ENCODE results near the gene ZMYM2. TPM values are rescaled to one million over a fixed set of nuclear protein-coding genes. Genes with fewer than 3 reads are reported as not detected.

Gene ZMYM2
- total and polyA plus RNA-seq, 8 donors = 10.8 to 182 (median 75.3) TPM

GRCh38 chr13:20130652-20131051 is 172.1 kb downstream of the ZMYM2 start:
- Histone ChIP-seq H3K4me1 (peaks cover 10 to 21% (median 11%) of the 10 kb centered on the region in 4 donors), H3K27ac (no peak overlapping the region), H3K9me3 (no peaks in the 10 kb centered on the region), H3K36me3 (no peaks in the 10 kb centered on the region), H3K4me3 (no peak overlapping the region), H3K27me3 (peaks cover 0 to 60% (median 17%) of the 10 kb centered on the region in 3 donors)
- intact Hi-C loops (cut with DNase I; ENCODE audit: low total_unique reads) = no loop called here
- WGBS, 5 donors = 74 to 100% (median 97%) methylated on average over 2 of the region's 2 CpGs
- DNase-seq = no peak
- TF ChIP-seq EP300 (IDR thresholded peaks at IDR 0.05) (no peak), CTCF (IDR thresholded peaks at IDR 0.05) (no peak), POLR2A (IDR thresholded peaks at IDR 0.05) (no peak), POLR2AphosphoS5 (IDR thresholded peaks at IDR 0.05) (no peak)

GRCh38 chr13:20131057-20131832 is 172.7 kb downstream of the ZMYM2 start:
- no peak overlapping the region for H3K4me3 ChIP-seq
- 65 to 76% (median 67%) methylated on average over 11 of the region's 11 CpGs for WGBS, 5 donors
- intact Hi-C loops (cut with DNase I; ENCODE audit: low total_unique reads) = no loop called here

GRCh38 chr13:20132052-20132634 is 173.6 kb downstream of the ZMYM2 start:
- Histone ChIP-seq H3K9me3 (no peaks in the 10 kb centered on the region), H3K4me3 (no peak overlapping the region), H3K4me1 (peaks cover 10 to 26% (median 17%) of the 10 kb centered on the region in 4 donors), H3K27ac (no peak overlapping the region), H3K27me3 (peaks cover 3 to 75% (median 25%) of the 10 kb centered on the region in 3 donors), H3K36me3 (no peaks in the 10 kb centered on the region)
- intact Hi-C loops (cut with DNase I; ENCODE audit: low total_unique reads) = no loop called here
- no peak for TF ChIP-seq POLR2AphosphoS5 (IDR thresholded peaks at IDR 0.05)
- TF ChIP-seq CTCF (IDR thresholded peaks at IDR 0.05) = no peak
- no peak for TF ChIP-seq POLR2A (IDR thresholded peaks at IDR 0.05)
- no peak for TF ChIP-seq EP300 (IDR thresholded peaks at IDR 0.05)
- no peak for DNase-seq
- WGBS, 5 donors = 80 to 89% (median 87%) methylated on average over 10 of the region's 10 CpGs

More at GRCh38 chr13:20131057-20131832, 172.7 kb downstream of the ZMYM2 start:
- Histone ChIP-seq H3K36me3 (no peaks in the 10 kb centered on the region), H3K27ac (no peak overlapping the region), H3K9me3 (no peaks in the 10 kb centered on the region), H3K27me3 (peaks cover 3 to 66% (median 20%) of the 10 kb centered on the region in 3 donors), H3K4me1 (peaks cover 10 to 20% (median 11%) of the 10 kb centered on the region in 4 donors)
- DNase-seq = no peak
- TF ChIP-seq EP300 (IDR thresholded peaks at IDR 0.05) (no peak), POLR2AphosphoS5 (IDR thresholded peaks at IDR 0.05) (no peak), POLR2A (IDR thresholded peaks at IDR 0.05) (no peak), CTCF (IDR thresholded peaks at IDR 0.05) (no peak)

GRCh38 chr13:20134732-20135131 is 176.2 kb downstream of the ZMYM2 start:
- TF ChIP-seq CTCF (IDR thresholded peaks at IDR 0.05) (no peak), EP300 (IDR thresholded peaks at IDR 0.05) (no peak), POLR2A (IDR thresholded peaks at IDR 0.05) (no peak), POLR2AphosphoS5 (IDR thresholded peaks at IDR 0.05) (no peak)
- Histone ChIP-seq H3K27ac (no peak overlapping the region), H3K9me3 (no peaks in the 10 kb centered on the region), H3K36me3 (no peaks in the 10 kb centered on the region), H3K4me1 (peaks cover 0 to 8% (median 5%) of the 10 kb centered on the region in 4 donors), H3K4me3 (no peak overlapping the region), H3K27me3 (peaks cover 3 to 71% (median 9%) of the 10 kb centered on the region in 3 donors)
- DNase-seq = no peak
- 71 to 84% (median 80%) methylated on average over 8 of the region's 8 CpGs for WGBS, 5 donors
- intact Hi-C loops (cut with DNase I; ENCODE audit: low total_unique reads) = no loop called here

Data from stomach (tissue), 9 donors.